Tibial nerve (tissue), 4 donors: ENCODE measurements around the gene DDX47.

Experiments
- EP300 ChIP-seq, 2 donors: sonication (generic); formaldehyde crosslinking; IDR thresholded peaks; one replicate each; pipeline ENCODE4 v1.6.1; 2017; ENCODE audit warnings: antibody characterized with exemption in 2 of 2, mild to moderate bottlenecking in 1 of 2
- POLR2A ChIP-seq, 2 donors: fragments of 450-650 bp; IDR thresholded peaks; one replicate each; pipeline ENCODE4 v1.6.1; 2017; ENCODE audit warnings: antibody characterized with exemption in 2 of 2, mild to moderate bottlenecking in 2 of 2, moderate library complexity in 2 of 2
- TF ChIP-seq, protein P1 (sequence below), 5 experiments: fragments of 200-600 bp in 3 of 5; fragments of 450-650 bp in 2 of 5; sonication (generic) in 3 of 5; IDR thresholded peaks; one replicate each; pipeline ENCODE4 v1.5.1; 2016 to 2019; ENCODE audit warnings: antibody characterized with exemption in 5 of 5, mild to moderate bottlenecking in 3 of 5, moderate library complexity in 2 of 5

- no peak for TF ChIP-seq POLR2A (IDR thresholded peaks at IDR 0.05)
- no peak for TF ChIP-seq EP300 (IDR thresholded peaks at IDR 0.05)
- TF ChIP-seq, protein P1, sequence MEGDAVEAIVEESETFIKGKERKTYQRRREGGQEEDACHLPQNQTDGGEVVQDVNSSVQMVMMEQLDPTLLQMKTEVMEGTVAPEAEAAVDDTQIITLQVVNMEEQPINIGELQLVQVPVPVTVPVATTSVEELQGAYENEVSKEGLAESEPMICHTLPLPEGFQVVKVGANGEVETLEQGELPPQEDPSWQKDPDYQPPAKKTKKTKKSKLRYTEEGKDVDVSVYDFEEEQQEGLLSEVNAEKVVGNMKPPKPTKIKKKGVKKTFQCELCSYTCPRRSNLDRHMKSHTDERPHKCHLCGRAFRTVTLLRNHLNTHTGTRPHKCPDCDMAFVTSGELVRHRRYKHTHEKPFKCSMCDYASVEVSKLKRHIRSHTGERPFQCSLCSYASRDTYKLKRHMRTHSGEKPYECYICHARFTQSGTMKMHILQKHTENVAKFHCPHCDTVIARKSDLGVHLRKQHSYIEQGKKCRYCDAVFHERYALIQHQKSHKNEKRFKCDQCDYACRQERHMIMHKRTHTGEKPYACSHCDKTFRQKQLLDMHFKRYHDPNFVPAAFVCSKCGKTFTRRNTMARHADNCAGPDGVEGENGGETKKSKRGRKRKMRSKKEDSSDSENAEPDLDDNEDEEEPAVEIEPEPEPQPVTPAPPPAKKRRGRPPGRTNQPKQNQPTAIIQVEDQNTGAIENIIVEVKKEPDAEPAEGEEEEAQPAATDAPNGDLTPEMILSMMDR (IDR thresholded peaks at IDR 0.05), result no peak
These were observed 34.1 kb upstream of the DDX47 start for GRCh38 chr12:12779007-12779406.
